ENCODE results near the gene TMCC3.

Gene TMCC3

GRCh38 chr12:94594443-94594825 lies 55.9 kb downstream of the TMCC3 start:
- Histone ChIP-seq H3K27ac (ENCODE audit: extremely low read depth, low read depth, low read length) (no peak overlapping the region), H3K4me1 (ENCODE audit: control insufficient read depth, insufficient read depth, low read length) (peaks cover 8% of the 10 kb centered on the region; the same call in 1 of the 2 replicates), H3K9me3 (ENCODE audit: control insufficient read depth, insufficient read depth, low read depth, low read length) (no peaks in the 10 kb centered on the region), H3K36me3 (ENCODE audit: control insufficient read depth in 2 of 2, insufficient read depth in 1 of 2, low read length in 2 of 2) (no peaks in the 10 kb centered on the region), H3K4me3 (ENCODE audit: low read depth, low read length) (no peak overlapping the region)
- ChIA-PET POLR2A (no interaction called here), CTCF (no interaction called here)
- TF ChIP-seq, protein P1, sequence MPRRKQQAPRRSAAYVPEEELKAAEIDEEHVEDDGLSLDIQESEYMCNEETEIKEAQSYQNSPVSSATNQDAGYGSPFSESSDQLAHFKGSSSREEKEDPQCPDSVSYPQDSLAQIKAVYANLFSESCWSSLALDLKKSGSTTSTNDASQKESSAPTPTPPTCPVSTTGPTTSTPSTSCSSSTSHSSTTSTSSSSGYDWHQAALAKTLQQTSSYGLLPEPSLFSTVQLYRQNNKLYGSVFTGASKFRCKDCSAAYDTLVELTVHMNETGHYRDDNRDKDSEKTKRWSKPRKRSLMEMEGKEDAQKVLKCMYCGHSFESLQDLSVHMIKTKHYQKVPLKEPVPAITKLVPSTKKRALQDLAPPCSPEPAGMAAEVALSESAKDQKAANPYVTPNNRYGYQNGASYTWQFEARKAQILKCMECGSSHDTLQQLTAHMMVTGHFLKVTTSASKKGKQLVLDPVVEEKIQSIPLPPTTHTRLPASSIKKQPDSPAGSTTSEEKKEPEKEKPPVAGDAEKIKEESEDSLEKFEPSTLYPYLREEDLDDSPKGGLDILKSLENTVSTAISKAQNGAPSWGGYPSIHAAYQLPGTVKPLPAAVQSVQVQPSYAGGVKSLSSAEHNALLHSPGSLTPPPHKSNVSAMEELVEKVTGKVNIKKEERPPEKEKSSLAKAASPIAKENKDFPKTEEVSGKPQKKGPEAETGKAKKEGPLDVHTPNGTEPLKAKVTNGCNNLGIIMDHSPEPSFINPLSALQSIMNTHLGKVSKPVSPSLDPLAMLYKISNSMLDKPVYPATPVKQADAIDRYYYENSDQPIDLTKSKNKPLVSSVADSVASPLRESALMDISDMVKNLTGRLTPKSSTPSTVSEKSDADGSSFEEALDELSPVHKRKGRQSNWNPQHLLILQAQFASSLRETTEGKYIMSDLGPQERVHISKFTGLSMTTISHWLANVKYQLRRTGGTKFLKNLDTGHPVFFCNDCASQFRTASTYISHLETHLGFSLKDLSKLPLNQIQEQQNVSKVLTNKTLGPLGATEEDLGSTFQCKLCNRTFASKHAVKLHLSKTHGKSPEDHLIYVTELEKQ (tag by site-specific recombination; IDR thresholded peaks at IDR 0.05; ENCODE audit: borderline replicate concordance) = no peak
- TF ChIP-seq ZNF341 (tag by site-specific recombination; IDR thresholded peaks at IDR 0.05; ENCODE audit: low read depth) (no peak), ZNF132 (tag by site-specific recombination; IDR thresholded peaks at IDR 0.05; ENCODE audit: borderline replicate concordance) (no peak), ZNF561 (tag by site-specific recombination; IDR thresholded peaks at IDR 0.05; ENCODE audit: borderline replicate concordance) (no peak), PRDM1 (tag by site-specific recombination; IDR thresholded peaks at IDR 0.05) (no peak), ZNF777 (tag by site-specific recombination; IDR thresholded peaks at IDR 0.05; ENCODE audit: borderline replicate concordance) (no peak), ZNF146 (tag by site-specific recombination; IDR thresholded peaks at IDR 0.05) (no peak), ZNF169 (tag by site-specific recombination; IDR thresholded peaks at IDR 0.05) (no peak), HOXC10 (CRISPR knock-in tag; IDR thresholded peaks at IDR 0.05) (no peak), ZNF707 (tag by site-specific recombination; IDR thresholded peaks at IDR 0.05) (no peak), ZNF248 (tag by site-specific recombination; IDR thresholded peaks at IDR 0.05) (no peak), ZNF148 (tag by site-specific recombination; IDR thresholded peaks at IDR 0.05; ENCODE audit: borderline replicate concordance) (no peak), ZBTB1 (tag by site-specific recombination; IDR thresholded peaks at IDR 0.05) (no peak), ZNF473 (tag by site-specific recombination; IDR thresholded peaks at IDR 0.05) (no peak), ZNF311 (tag by site-specific recombination; IDR thresholded peaks at IDR 0.05; ENCODE audit: borderline replicate concordance) (no peak), ZNF555 (tag by site-specific recombination; conservative IDR thresholded peaks at IDR 0.05) (no peak), TCF7L2 (IDR thresholded peaks at IDR 0.05; ENCODE audit: borderline replicate concordance, low read depth, low read length) (no peak), ZNF140 (tag by site-specific recombination; IDR thresholded peaks at IDR 0.05) (no peak)
- TF ChIP-seq, protein P2, sequence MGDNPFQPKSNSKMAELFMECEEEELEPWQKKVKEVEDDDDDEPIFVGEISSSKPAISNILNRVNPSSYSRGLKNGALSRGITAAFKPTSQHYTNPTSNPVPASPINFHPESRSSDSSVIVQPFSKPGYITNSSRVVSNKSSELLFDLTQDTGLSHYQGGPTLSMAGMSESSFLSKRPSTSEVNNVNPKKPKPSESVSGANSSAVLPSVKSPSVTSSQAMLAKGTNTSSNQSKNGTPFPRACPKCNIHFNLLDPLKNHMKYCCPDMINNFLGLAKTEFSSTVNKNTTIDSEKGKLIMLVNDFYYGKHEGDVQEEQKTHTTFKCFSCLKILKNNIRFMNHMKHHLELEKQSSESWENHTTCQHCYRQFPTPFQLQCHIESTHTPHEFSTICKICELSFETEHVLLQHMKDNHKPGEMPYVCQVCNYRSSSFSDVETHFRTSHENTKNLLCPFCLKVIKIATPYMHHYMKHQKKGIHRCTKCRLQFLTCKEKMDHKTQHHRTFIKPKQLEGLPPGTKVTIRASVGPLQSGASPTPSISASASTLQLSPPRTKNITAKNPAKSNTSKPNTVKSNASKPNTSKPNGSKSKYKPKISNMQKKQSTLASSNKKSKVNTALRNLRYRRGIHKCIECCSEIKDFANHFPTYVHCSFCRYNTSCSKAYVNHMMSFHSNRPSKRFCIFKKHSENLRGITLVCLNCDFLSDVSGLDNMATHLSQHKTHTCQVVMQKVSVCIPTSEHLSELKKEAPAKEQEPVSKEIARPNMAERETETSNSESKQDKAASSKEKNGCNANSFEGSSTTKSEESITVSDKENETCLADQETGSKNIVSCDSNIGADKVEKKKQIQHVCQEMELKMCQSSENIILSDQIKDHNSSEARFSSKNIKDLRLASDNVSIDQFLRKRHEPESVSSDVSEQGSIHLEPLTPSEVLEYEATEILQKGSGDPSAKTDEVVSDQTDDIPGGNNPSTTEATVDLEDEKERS (tag by site-specific recombination; IDR thresholded peaks at IDR 0.05) = no peak
- TF ChIP-seq, protein P3, sequence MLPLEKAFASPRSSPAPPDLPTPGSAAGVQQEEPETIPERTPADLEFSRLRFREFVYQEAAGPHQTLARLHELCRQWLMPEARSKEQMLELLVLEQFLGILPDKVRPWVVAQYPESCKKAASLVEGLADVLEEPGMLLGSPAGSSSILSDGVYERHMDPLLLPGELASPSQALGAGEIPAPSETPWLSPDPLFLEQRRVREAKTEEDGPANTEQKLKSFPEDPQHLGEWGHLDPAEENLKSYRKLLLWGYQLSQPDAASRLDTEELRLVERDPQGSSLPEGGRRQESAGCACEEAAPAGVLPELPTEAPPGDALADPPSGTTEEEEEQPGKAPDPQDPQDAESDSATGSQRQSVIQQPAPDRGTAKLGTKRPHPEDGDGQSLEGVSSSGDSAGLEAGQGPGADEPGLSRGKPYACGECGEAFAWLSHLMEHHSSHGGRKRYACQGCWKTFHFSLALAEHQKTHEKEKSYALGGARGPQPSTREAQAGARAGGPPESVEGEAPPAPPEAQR (tag by site-specific recombination; IDR thresholded peaks at IDR 0.05) = no peak
